Hematopoietic multipotent progenitor cell treated with erythropoietin and hydrocortisone succinate and interleukin-3 and kit ligand, for 4 days (in vitro differentiated cells): ENCODE measurements around the gene ATG16L2.
"Not testable (repeated sequence)": the region's sequence is repeated elsewhere in the genome, so short reads cannot be mapped to it uniquely, and the experiment has no call there.

Experiments
- DNase-seq: peaks from one replicate; pipeline ENCODE4 v3.0.0-alpha.2; 2015

The ATG16L2 gene

DNA sequence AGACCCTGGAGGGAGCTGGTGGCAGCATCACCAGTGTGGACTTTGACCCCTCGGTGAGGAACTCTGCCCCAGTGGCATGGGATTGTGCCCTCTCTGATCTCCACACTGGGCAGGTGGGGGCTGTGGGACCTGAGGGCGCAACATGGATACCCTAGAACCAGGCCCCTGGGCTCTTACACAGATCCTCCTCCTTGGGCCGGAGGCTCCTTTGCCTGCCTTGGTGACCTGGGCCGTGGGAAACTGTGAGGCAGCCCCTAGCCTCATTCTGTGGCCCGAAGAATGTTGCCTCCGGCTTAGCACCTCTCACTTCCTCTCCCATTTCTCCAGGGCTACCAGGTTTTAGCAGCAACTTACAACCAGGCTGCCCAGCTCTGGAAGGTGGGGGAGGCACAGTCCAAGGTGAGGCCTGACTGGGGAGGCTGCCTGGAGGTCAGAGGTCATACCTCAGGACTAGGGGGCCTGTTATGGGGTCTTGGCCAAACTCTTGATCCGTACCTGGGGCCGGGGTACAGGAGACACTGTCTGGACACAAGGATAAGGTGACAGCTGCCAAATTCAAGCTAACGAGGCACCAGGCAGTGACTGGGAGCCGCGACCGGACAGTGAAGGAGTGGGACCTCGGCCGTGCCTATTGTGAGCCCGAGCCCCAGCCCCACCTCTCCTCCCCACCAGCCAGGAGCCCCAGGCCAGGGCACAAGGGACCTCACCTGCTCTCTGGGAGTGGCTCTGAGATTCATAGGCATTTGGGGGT, 12.2 kb downstream of the ATG16L2 start:
- DNase-seq: no peak

DNA sequence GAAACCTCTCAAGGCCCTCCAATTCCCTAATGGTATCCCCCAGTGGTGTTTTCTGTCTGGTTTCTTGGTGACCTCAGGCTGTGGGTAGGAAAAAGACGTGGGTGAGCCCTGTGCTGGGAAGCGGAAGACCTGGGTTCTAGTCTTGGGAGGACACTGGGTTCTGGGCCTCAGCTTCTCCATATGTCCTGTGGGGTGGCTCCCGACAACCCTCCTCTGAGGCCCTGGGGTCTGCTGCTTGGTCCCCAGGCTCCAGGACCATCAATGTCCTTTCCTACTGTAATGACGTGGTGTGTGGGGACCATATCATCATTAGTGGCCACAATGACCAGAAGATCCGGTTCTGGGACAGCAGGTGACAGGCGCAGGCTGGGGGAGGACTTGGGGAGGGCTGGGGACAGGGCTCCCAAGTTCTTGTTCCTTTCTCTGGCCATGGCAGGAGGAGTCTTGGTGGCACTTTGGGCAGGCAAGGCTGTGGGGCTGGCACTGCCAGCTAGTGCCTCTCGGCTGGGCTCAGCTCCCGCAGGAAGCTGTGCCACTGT, 12.8 kb downstream of the ATG16L2 start:
- no peak for DNase-seq

DNA sequence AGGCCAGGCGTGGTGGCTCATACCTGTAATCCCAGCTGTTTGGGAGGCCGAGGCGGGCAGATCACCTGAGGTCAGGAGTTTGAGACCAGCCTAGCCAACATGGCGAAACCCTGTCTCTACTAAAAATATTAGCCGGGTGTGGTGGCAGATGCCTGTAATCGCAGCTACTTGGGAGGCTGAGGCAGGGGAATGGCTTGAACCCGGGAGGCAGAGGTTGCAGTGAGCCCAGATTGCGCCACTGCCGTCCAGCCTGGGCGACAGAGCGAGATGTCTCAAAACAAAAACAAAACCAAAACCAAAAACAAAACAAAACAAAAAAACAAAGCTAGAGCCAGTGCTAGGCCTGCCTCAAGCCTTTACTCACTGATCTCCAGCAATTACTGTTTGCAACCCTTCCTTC, 13.4 kb downstream of the ATG16L2 start:
- DNase-seq: not testable (repeated sequence)

- DNase-seq: no peak
Observed at GRCh38 chr11:72828081-72828567, 13.9 kb downstream of the ATG16L2 start.

DNA sequence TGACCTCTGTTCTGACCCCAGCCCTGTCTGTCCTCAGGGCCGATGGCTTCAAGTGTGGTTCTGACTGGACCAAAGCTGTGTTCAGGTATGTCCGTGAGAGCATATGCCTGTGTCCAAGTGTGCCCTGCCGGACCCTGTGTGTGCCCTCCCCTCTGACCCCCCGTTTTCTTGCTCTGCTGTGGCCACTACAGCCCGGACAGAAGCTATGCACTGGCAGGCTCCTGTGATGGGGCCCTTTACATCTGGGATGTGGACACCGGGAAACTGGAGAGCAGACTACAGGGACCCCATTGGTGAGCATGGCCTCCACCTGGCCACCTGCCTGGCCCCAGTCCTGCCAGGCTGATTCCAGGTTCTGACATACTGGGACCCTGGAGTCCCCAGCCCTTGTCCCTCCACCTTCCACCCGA, 14.5 kb downstream of the ATG16L2 start:
- no peak for DNase-seq

- DNase-seq: no peak
Observed at GRCh38 chr11:72829178-72829577, 15.0 kb downstream of the ATG16L2 start.

- DNase-seq: no peak
Observed at GRCh38 chr11:72829884-72830533, 15.8 kb downstream of the ATG16L2 start.

DNA sequence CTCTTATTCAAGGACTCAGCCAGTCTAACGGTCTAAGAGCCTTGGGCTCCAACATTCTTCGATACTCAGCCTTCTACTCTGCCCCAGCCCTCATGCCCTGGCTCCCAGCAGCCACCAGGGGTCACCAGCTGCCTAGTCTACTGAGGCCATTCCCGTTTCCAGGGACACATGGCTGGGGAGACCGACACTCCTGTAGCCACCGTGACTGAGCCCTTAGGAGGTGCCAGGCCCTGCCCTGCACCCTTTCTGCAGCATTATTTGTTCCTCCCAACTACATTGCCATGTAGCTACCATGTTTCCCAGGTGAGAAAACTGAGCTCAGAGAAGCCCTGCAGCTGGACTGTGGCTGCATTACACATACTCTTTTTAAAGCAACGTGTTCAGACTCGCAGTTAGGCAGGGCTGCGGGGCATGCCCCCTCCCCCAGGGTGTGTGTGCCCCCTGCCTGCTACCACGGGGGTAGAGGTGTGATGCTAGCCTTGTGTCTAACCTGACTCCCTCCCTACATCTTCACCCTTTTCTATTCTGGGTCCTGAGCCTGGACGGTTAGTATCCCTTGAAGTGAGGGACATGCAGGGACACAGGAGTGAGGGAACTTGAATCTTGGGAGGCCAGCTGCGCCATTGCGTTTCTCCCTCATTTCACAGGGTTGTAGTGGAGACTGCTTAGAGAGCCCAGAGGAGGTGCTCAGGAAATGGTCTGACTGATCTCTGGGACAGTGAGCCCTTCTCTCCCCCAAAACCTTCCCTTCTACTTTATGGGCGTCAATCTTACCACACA, 17.5 kb downstream of the ATG16L2 start:
- DNase-seq: peak; percentile 90

DNA sequence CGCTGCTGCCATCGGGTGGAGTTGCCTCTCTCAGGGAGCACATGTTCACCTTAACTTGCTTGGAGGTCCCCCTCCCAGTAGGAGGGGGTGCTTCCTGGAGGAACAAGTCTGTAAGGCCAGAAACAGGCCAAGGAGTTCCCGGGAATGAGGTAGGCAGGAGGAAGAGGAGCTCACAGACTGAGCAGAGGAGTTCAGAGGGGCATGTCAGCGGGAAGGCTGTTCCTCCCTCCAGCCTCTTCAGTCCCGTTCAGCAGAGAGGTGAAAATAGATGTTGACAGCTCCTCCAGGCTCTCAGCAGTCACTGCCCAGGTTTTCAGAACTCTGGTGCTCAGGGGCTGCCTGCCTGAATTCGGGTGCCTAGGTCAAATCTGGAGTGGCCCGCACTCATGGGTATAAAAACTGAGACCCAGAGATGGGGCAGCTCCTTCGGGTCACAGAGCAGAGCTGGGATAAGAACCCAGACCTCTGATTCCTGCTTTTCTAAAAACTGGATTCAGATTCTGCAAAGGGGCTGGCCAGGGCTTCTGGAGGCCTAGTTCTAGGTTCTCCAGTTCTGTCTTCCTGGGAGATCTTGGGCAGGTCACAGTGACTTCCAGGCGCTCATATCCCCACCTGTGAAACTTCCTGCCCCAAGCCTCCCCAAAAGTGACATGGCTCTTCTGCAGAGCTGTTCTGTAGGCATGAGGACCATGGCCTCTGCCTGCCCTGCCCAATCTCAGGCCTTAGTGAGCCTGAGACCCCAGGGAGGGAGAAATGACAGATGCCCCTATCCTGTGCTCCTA, 18.3 kb downstream of the ATG16L2 start:
- DNase-seq: no peak

- no peak for DNase-seq
Observed at GRCh38 chr11:72833083-72833733, 19.0 kb downstream of the ATG16L2 start.

- no peak for DNase-seq
Observed at GRCh38 chr11:72833811-72834493, 19.7 kb downstream of the ATG16L2 start.

GRCh38 chr11:72834905-72835304, 20.7 kb downstream of the ATG16L2 start:
- no peak for DNase-seq

DNA sequence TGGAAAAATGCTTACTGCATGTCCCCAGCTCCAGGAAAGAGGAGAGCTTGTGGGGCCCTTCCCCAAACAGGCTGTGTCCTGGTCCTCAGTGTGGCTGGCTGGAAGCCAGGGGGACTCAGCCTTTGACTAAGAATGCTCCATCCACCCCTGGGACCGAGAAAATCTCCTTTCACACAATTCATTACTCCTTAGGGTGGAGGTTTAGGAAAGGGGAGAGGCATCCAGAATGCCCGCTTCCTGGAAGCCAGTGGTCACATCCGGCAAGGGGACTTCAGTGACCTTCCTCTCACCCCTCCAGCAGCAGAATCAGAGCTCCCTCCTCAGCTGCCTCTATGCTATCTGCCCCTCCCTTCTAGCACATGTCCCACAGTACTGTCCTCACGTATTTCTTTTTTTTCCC, 21.9 kb downstream of the ATG16L2 start:
- no peak for DNase-seq

- no peak for DNase-seq
Observed at GRCh38 chr11:72838691-72839305, 24.6 kb downstream of the ATG16L2 start.

DNA sequence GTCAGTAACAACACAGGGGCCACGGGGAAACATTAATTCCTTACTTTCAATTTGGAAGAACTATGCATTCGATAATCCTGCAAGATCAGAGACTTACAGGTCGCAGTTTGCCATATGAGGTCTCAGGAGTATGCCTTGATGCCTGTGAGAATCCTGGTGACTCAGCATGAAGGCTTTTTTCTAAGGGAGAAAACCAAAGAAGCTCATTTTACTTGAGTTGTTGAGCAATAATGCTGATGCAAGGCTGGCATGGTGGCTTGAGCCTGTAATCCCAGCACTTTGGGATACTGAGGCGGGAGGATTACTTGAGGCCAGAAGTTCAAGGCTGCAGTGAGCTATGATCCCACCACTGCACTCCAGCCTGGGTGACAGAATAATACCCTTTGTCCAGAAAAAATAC, 26.6 kb downstream of the ATG16L2 start:
- no peak for DNase-seq

- DNase-seq: no peak
Observed at GRCh38 chr11:72841397-72841796, 27.2 kb downstream of the ATG16L2 start.

GRCh38 chr11:72842126-72842525, 27.9 kb downstream of the ATG16L2 start:
- DNase-seq: no peak

- no peak for DNase-seq
Observed at GRCh38 chr11:72842653-72843330, 28.6 kb downstream of the ATG16L2 start.

- DNase-seq: no peak
Observed at GRCh38 chr11:72844356-72844755, 30.1 kb downstream of the ATG16L2 start.

DNA sequence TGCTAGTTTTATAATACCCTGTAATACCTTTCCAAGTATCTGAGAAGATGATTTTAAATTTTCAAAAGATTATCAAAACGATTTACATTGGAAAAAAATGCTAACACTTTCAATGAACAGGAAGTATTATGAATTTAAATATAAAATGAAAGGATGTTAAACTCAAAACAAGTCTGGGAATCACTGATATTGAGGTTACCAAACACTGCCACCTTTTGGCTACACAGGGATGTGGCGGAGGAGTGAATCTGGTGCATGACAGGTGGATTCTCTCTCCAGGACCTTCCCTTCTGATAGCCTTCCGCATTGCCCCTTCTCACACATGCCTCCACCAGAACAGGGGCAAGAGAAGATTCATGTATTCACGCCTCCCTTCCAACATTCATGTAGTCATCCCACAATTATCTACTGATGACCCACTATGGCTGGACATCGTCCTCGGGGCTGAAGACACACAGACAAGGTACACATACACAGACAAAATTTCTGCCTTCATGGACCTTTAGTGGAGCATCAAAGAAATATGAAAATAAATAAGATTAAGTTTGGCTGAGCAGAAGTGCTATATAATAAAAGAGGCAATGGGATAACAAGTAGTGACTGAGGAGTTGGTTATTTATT, 34.7 kb downstream of the ATG16L2 start:
- DNase-seq: peak; percentile 69
